AML-193 (cell line): ENCODE measurements around the gene SIPA1L3.

Experiments
- DNase-seq, 2 experiments: peaks; one replicate each; lab custom pipeline; 2025; lab: John Stamatoyannopoulos, UW

SIPA1L3 gene

GRCh38 chr19:38151242-38151641 lies 244.2 kb downstream of the SIPA1L3 start:
- DNase-seq, result no peak

GRCh38 chr19:38152461-38153379 lies 245.7 kb downstream of the SIPA1L3 start:
- no peak for DNase-seq

DNA sequence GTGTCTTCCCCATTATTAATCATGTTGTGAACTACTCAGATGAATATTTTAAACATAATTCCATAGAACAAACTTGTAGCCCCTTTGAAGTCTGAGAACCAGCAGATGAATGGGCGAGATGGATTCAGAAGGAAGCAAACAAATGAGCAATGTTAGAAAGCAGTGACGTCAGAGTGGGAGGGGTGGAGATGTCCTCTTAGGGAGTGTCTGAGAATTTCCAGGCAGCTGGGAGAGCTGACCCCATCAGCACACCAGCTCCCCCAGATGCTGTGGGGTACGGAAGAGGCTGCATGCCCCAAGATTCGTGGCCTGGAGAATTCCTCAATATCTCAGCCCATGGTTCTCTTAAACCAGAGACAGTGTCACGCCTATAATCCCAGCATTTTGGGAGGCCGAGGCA lies 248.4 kb downstream of the SIPA1L3 start:
- no peak for DNase-seq

- DNase-seq, result no peak
Measured at GRCh38 chr19:38158730-38159129, 251.7 kb downstream of the SIPA1L3 start.

DNA sequence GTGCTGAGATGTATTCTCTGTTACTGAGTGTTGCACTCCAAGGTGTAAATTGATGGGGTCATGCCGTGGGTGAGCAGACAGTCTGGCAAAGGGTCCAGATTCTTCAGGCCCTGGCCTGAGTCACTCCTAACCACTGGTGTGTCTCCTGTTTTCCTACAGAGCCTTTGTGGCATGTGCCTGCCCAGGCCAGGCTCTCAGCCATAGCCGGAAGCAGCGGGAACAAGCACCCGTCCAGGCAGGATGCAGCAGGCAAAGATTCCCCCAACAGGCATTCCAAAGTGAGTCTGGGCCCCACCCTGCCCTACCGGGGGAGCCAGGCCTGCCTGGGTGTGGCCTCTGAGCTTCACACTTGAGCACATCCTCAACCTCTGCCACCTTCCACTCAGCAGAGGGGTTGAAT lies 255.1 kb downstream of the SIPA1L3 start:
- no peak for DNase-seq

DNA sequence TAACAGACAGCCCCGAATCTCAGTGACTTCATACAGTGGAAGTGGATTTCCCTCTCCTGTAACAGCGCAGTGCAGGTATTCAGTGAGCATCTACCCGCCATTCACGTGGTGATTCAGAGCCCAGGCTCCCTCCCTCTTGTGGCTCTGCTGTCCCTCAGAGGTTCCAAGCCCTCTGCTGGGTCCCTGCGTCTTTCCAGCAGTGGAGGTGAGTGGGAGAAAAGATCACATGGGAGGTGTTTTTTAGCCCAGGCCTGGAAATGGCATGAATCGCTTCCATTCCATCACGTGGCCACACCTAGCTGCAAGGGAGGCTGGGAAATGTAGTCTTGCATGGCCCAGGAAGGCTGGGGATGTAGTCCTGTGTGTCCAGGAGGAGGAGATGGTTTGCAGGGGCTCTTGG lies 255.6 kb downstream of the SIPA1L3 start:
- no peak for DNase-seq

GRCh38 chr19:38163419-38164290 lies 256.6 kb downstream of the SIPA1L3 start:
- no peak for DNase-seq

- DNase-seq, result no peak
Measured at GRCh38 chr19:38164526-38164925, 257.5 kb downstream of the SIPA1L3 start.

- DNase-seq, result no peak
Measured at GRCh38 chr19:38165335-38165734, 258.3 kb downstream of the SIPA1L3 start.

DNA sequence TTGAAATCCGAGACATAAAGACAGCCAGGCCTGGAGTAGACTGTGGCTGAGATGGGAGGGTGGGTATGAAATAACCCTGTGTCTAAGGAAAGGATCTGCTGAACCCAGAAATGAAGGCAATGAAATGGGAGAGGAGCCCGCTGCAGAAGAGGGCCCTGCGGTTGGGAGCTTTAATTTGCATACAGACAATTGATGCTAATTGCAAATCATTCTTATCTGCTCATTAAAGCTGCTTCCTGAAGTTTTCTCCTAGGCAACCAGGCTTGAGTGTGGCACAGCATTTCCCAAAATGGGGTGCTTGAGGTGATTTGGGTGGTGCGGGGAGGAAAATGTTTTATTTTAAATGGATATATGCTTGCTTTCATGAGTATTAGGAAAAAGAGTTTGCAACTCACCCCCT lies 261.6 kb downstream of the SIPA1L3 start:
- no peak for DNase-seq

DNA sequence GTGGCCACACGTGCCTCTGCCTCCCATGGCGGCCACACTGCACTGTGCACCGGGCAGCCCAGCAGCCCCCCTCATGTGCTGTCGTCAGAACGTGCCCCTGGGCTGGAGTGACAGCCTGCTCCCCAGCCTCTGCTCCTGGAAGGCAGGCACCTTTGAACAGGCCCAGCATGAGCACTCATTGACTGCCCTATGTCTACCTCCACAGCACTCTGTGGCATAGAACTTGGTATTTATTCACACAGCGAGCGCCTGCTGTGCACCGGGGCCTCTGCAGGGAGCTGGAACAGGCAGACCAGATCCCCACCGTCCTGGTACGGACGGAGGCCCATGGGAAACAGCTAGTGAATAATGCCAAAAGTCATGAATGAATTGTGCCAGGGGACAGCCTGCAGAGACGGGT lies 263.3 kb downstream of the SIPA1L3 start:
- no peak for DNase-seq

DNA sequence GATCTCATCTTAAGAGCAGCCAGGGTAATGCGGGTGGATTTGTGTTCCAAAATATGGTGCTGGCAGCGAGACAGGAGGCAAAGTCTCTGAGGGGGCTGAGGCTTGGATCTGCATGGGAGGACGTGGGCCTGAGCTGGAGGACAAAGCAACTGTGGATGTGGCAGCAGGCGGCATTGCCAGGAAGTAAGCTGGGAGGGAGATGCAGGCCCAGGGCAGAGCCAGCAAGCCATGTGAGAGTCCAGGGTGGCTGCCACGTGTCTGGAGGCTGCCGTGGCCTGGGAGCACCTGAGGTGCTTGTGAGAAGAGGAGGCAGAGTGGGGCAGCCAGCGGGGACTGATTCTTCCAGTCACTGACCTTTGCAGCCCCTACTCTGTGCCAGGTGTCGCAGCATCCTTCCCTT lies 265.0 kb downstream of the SIPA1L3 start:
- DNase-seq, result no peak

DNA sequence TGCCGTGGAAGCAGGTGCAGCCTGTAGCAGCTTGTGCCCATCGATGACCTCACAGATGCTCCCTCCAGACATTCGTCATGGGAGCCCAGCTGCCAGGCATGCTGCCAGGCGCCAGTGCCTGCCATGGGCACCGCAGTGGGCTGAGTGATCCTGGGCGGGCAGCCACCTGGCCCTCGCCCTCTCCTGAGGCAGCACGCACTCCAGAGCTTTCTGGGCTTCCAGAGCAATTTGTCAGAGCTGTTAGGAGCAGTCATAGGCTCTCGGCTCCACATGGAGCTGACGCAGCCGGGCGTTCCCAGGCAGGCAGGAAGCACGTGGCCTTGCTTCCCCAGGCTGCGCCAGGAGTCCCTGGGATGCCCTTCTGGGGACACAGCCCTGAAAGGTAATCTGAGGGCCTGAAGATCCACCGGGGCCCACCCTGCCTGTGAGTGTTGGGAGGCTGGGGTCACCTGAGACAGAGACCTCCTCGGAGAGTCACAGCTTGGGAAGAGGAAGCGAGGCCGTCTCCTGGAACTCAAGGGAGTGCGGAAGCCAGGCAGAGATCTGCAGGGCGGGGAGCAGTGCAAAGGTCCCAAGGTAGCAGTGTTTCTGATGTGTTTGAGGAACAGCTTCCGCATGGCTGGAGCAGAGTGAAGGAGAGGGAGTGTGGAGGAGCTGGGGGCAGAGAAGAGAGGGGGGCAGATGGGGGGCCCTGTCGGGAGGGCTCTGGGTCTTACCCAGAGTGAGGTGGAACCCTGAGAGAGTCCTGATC lies 266.5 kb downstream of the SIPA1L3 start:
- no peak for DNase-seq

DNA sequence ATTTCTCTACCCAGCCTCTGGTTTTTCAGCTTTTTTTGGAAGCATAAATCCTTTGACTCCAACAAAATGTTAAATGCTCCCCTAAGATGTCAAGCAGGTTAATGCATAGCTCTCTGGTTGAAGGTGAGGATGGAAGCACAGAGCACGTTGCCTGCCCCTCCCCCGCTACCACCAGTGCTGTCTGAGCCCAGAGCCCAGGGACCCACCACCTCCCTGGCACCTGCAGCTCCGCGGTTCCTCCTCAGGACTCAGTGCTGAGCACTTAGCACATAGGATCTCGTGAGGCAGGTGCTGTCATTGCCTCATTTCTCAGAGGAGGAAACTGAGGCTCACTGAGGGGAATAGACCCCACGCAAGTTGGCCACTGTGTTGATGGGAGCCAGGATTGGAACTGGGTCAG lies 268.4 kb downstream of the SIPA1L3 start:
- no peak for DNase-seq

DNA sequence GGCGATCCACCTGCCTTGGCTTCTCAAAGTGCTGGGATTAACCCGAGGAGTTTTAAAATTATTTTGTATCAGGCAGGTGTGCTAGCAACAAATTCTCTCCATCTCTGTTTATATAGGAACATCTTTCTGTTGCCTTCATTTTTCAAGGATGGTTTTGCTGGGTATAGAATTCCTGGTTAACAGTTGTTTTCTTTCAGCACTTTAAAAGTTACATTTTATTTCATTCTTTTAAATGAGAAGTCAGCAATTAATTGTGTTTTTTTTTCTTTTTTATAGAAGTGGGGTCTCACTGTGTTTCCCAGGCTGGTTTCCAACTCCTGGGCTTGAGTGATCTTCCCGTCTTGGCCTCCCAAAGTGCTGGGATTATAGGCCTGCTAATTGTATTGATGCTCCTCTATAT lies 273.1 kb downstream of the SIPA1L3 start:
- no peak for DNase-seq

DNA sequence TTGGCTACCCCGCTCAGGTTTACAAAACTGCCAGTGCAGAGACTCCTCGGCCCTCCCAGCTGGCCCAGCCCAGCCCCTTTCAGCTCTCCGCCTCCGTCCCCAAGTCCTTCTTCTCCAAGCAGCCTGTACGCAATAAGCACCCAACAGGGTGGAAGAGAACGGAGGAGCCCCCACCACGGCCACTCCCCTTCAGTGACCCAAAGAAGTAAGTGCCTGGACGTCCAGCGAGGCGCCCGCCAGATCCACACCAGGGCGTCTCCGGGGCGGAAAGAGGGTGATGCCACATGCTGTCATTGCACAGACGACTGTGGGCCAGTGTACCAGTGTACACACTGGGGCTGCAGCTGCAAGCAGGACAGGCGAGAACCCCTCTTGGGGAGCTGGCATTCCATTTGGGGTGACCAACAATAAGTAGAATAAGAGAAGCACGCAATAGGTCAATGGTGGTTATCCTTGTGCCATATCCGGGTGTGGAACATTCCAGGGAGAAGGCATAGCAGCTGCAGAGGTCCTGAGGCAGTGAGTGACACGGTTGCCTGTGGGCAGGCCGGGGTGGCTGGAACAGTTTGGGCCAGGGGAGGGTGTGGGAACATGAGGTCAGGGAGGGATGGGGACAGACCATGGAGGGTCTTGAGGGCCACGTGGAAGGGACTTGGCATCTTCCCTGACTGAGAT lies 275.7 kb downstream of the SIPA1L3 start:
- no peak for DNase-seq

DNA sequence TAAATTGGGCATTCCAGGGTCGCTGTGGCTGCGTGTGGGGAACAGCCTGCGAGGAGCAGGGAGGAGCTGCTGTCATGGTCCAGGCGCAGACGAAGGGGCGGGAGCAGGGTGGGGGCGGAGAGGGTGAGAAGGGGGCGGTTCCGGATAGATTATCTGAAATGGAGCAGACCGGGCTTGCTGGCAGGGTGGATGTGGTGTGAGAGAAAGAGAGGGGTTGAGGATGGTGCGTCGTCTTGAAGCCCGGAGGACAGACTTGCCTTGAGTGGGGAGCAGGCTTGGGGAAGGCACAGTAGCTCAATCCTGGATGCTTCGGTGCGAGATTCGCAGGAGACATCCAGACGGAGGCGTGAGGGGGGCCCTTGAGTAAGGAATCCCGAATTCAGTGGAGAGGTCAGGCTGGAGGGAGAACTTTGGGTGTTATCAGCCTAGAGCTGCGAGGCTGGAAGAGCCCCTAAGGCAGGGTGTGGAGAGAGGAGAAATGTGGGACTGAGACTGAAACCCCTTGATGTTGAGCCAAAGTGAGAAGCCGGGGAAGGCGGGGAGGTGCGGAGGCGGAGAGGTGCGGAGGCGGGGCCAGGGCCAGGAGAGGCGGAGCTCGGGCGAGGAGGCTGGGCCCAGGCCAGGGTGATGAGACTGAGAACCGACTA lies 276.4 kb downstream of the SIPA1L3 start:
- DNase-seq, result no peak

DNA sequence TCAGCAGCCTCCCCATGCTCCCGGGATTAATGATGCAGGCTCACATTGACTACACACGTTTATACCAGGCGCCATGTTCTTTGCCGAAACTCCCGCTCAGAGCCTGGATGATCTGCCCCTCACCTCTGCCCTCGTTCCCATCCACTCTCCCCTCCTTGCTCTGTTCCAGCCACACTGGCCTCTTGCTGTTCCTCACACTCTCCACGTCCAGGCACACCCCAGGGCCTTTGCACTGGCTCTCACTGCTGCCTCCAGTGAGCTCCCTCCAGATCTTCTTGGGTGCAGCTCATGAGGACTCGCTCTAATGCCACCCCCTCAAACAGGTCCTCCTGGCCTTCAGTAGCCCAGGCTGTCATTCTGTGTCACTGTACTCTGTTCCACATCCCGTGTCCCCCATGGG lies 277.8 kb downstream of the SIPA1L3 start:
- DNase-seq, result no peak

- DNase-seq, result no peak
Measured at GRCh38 chr19:38185562-38185961, 278.6 kb downstream of the SIPA1L3 start.

DNA sequence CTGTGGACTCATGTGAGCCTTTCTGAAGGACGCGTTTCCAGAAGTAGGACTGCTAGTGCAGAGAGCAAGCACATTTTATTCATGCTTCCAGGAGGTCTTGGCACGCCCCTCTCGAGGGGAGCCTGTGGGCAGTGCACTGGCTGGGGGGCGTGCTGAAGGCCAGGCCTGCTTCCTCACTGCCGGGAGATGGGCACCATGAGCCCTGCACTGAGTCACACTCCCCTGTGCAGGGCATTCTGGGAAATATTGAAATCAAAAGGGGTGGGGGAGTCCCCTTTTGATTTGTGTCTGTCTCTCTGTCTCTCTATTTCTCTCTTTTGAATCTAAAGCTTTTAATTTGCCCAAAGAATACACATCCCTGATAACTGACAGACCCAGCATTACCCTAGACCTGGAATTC lies 283.1 kb downstream of the SIPA1L3 start:
- DNase-seq, result no peak

DNA sequence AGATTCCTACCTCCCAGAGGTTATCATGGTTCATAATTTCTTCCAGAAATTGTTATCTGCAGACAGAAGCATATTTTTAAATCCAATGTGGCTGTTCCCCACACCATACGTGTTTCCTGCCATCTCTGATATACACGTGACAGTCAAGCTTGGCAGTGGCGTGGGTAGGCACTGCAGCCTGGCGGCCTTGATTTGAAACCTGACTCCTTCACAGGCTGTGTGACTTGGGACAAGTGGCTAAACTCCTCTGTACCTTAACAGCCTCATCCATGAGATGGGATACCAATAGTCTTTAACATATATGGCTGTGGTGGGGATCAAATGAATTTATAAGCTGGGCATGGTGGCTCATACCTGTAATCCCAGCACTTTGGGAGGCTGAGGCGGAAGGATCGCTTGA lies 283.8 kb downstream of the SIPA1L3 start:
- no peak for DNase-seq
